GM12878 (cell line): ENCODE measurements around the gene FGGY. TPM values are rescaled to one million over a fixed set of nuclear protein-coding genes. Genes with fewer than 3 reads are reported as not detected.

ENCODE experiments used
- HCFC1 ChIP-seq: fragments of 150-350 bp; IDR thresholded peaks from 2 replicates; pipeline ENCODE4 v1.6.1; 2014; ENCODE audit warnings: low read length
- NFYB ChIP-seq: IDR thresholded peaks from 2 replicates; pipeline ENCODE4 v1.6.1; 2011; ENCODE audit warnings: low read depth, mild to moderate bottlenecking, low read length, improper control_type of control experiment, moderate library complexity; ENCODE audit not compliant: insufficient read depth
- POU2F2 ChIP-seq: IDR thresholded peaks from 3 replicates; pipeline ENCODE4 v1.6.1; 2011; ENCODE audit warnings: low read depth, mild to moderate bottlenecking, low read length, borderline replicate concordance
- SPI1 ChIP-seq: IDR thresholded peaks from 2 replicates; pipeline ENCODE4 v1.6.1; 2011; ENCODE audit warnings: low read depth, mild to moderate bottlenecking, low read length, moderate library complexity, borderline replicate concordance; ENCODE audit not compliant: insufficient read depth
- YBX1 ChIP-seq: fragments of 450-650 bp; IDR thresholded peaks from 2 replicates; pipeline ENCODE4 v1.6.1; 2016; ENCODE audit warnings: antibody characterized with exemption
- YY1 ChIP-seq: IDR thresholded peaks from 2 replicates; pipeline ENCODE4 v1.6.1; 2011; ENCODE audit warnings: low read depth, mild to moderate bottlenecking, low read length
- polyA plus RNA-seq, 11 experiments: library from polyadenylated mRNA; depleted of rRNA in 4 of 11; unstranded in 6 of 11; stranded (reverse) in 5 of 11; fragments of >200 nt; fragmentation: Nextera tagmentation in 4 of 11; fragmentation: Illumina TruSeq in 1 of 11; extraction: Ambion mirVana in 4 of 11; extraction: Trizol in 1 of 11; gene quantifications; 1 replicate in 1 of 11; 2 replicates in 10 of 11; pipeline versions ENCODE4 v1.2.1 to v1.2.3, GENCODE V29; 2011 to 2016; ENCODE audit warnings: inconsistent platforms in 2 of 11, missing spikeins in 2 of 11, low read depth in 1 of 11
- total RNA-seq, 4 experiments: library from RNA; depleted of rRNA in 3 of 4; stranded (reverse); fragments of >200 nt in 3 of 4; fragmentation: Illumina TruSeq in 1 of 4; extraction: Trizol in 1 of 4; gene quantifications; 2 replicates each; pipeline versions ENCODE4 v1.2.1 to v1.2.3, GENCODE V29; 2013 to 2021
- TF ChIP-seq, protein P1 (sequence below): fragments of 450-650 bp; formaldehyde crosslinking; IDR thresholded peaks from 2 replicates; pipeline ENCODE4 v1.4.0; 2022; ENCODE audit warnings: mild to moderate bottlenecking, moderate library complexity
- TF ChIP-seq, protein P2 (sequence below): IDR thresholded peaks from 2 replicates; pipeline ENCODE4 v1.6.1; 2012; ENCODE audit warnings: mild to moderate bottlenecking, low read depth, low read length
- TF ChIP-seq, protein P3 (sequence below): IDR thresholded peaks from 2 replicates; pipeline ENCODE4 v1.6.1; 2011; ENCODE audit warnings: mild to moderate bottlenecking, low read depth, low read length, moderate library complexity; ENCODE audit not compliant: insufficient replicate concordance
- TF ChIP-seq, protein P4 (sequence below): fragments of 450-650 bp; IDR thresholded peaks from 2 replicates; pipeline ENCODE4 v1.6.1; 2014; ENCODE audit warnings: mild to moderate bottlenecking

Gene FGGY
- total and polyA plus RNA-seq, 10 of the 15 experiments (the other 5 are each of a cell fraction or from before 2014, with no cell fraction given) = 6.2 to 11.9 (median 7.5) TPM

DNA sequence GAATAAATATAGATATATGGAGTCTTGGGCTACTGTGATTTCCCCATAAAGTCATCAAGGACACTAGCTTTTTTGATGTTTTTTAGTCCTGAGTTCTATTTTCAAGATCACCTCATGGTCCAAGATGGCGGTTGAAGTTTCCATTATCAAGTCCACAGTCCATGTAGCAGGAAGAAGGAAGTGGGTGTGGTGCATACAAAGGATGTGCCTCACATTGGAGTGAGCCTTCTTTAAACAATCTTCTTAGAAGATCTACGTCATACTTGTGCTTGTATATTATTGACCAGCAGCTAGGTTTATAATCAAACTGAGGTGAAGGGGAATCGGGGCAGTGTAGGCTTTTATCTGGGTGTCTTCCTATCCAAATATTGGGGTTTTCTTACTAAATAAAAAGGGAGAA, 93.4 kb downstream of the FGGY start (continued):
- TF ChIP-seq, protein P1, sequence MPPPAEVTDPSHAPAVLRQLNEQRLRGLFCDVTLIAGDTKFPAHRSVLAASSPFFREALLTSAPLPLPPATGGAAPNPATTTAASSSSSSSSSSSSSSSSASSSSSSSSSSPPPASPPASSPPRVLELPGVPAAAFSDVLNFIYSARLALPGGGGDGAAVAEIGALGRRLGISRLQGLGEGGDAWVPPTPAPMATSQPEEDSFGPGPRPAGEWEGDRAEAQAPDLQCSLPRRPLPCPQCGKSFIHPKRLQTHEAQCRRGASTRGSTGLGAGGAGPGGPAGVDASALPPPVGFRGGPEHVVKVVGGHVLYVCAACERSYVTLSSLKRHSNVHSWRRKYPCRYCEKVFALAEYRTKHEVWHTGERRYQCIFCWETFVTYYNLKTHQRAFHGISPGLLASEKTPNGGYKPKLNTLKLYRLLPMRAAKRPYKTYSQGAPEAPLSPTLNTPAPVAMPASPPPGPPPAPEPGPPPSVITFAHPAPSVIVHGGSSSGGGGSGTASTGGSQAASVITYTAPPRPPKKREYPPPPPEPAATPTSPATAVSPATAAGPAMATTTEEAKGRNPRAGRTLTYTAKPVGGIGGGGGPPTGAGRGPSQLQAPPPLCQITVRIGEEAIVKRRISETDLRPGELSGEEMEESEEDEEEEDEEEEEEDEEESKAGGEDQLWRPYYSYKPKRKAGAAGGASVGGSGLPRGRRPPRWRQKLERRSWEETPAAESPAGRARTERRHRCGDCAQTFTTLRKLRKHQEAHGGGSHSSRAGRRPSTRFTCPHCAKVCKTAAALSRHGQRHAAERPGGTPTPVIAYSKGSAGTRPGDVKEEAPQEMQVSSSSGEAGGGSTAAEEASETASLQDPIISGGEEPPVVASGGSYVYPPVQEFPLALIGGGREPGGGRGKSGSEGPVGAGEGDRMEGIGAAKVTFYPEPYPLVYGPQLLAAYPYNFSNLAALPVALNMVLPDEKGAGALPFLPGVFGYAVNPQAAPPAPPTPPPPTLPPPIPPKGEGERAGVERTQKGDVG (CRISPR knock-in tag) = no peak
- TF ChIP-seq SPI1 = no peak
- no peak for TF ChIP-seq YBX1
- TF ChIP-seq YY1 = no peak
- TF ChIP-seq, protein P2, sequence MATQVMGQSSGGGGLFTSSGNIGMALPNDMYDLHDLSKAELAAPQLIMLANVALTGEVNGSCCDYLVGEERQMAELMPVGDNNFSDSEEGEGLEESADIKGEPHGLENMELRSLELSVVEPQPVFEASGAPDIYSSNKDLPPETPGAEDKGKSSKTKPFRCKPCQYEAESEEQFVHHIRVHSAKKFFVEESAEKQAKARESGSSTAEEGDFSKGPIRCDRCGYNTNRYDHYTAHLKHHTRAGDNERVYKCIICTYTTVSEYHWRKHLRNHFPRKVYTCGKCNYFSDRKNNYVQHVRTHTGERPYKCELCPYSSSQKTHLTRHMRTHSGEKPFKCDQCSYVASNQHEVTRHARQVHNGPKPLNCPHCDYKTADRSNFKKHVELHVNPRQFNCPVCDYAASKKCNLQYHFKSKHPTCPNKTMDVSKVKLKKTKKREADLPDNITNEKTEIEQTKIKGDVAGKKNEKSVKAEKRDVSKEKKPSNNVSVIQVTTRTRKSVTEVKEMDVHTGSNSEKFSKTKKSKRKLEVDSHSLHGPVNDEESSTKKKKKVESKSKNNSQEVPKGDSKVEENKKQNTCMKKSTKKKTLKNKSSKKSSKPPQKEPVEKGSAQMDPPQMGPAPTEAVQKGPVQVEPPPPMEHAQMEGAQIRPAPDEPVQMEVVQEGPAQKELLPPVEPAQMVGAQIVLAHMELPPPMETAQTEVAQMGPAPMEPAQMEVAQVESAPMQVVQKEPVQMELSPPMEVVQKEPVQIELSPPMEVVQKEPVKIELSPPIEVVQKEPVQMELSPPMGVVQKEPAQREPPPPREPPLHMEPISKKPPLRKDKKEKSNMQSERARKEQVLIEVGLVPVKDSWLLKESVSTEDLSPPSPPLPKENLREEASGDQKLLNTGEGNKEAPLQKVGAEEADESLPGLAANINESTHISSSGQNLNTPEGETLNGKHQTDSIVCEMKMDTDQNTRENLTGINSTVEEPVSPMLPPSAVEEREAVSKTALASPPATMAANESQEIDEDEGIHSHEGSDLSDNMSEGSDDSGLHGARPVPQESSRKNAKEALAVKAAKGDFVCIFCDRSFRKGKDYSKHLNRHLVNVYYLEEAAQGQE = no peak
- no peak for TF ChIP-seq HCFC1
- TF ChIP-seq NFYB = no peak
- TF ChIP-seq POU2F2 = no peak
- TF ChIP-seq, protein P3, sequence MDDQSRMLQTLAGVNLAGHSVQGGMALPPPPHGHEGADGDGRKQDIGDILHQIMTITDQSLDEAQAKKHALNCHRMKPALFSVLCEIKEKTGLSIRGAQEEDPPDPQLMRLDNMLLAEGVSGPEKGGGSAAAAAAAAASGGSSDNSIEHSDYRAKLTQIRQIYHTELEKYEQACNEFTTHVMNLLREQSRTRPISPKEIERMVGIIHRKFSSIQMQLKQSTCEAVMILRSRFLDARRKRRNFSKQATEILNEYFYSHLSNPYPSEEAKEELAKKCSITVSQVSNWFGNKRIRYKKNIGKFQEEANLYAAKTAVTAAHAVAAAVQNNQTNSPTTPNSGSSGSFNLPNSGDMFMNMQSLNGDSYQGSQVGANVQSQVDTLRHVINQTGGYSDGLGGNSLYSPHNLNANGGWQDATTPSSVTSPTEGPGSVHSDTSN = no peak
- TF ChIP-seq, protein P4, sequence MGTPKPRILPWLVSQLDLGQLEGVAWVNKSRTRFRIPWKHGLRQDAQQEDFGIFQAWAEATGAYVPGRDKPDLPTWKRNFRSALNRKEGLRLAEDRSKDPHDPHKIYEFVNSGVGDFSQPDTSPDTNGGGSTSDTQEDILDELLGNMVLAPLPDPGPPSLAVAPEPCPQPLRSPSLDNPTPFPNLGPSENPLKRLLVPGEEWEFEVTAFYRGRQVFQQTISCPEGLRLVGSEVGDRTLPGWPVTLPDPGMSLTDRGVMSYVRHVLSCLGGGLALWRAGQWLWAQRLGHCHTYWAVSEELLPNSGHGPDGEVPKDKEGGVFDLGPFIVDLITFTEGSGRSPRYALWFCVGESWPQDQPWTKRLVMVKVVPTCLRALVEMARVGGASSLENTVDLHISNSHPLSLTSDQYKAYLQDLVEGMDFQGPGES = no peak
